HG02885 (cell line): ENCODE measurements around the gene PUS10.
"Not testable (repeated sequence)": the region's sequence is repeated elsewhere in the genome, so short reads cannot be mapped to it uniquely, and the experiment has no call there.

Source experiments
- ATAC-seq: cut with Tn5 transposase; IDR thresholded peaks from one replicate; pipeline ENCODE4 v1.9.1; 2021; ENCODE audit warnings: mild to moderate bottlenecking; ENCODE audit not compliant: unreplicated experiment, poor library complexity

Gene PUS10

DNA sequence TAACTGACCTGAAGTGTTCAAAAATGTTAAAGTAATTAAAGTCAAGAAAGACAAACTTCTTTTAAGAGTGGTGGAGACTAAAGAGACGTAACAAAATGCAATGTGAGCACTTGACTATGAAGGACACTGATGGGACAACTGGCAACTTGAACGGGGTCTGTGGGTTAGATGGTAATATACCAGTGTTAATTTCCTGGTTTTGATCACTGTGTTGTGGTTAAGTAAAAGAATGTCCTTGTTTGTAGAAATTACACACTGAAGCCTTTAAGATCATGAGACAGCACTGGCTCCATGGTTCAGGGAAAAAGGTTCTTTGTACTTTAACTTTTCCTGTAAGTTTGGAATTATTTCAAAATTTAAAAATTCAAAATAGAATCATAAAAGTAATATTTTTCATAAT is 78.4 kb downstream of the PUS10 start:
- no peak for ATAC-seq

DNA sequence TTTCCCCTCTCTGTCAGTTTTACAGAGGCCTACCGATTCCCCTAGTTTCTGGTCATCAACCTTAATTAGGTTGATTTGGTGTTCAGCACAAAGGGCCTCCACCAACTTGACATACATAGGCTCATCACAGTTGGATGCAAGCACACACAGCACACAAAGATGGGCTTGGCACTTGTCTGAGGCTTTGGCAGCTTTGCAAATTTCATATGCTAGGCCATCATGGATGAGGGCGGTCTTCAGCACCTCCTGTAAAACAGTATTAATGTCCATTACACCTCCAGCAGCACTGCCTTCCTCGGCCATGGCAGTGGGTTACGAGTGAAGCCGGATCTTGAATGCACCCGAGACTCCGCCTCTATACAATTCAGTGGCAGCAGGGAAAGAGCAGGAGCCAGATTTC is 79.8 kb downstream of the PUS10 start:
- no peak for ATAC-seq

DNA sequence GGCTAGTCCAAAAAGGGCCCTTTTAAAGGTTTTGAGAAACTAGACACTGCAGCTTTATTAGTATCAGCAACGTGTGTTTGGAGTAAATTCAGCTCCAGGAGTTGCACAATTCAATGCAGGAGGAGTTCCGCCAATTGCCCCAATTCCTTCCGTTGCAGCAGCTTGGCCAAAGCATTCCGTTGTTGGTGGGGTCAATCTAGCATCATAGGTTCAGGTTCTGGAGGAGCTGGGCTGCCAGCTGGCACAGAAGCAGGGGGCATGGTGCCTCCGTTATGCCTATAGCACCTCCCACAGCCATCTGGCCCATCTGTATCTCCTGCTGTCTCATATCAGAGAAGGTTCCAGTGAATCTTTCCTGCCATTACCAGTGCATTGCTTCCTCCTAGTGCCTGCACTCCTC is 81.3 kb downstream of the PUS10 start:
- no peak for ATAC-seq

DNA sequence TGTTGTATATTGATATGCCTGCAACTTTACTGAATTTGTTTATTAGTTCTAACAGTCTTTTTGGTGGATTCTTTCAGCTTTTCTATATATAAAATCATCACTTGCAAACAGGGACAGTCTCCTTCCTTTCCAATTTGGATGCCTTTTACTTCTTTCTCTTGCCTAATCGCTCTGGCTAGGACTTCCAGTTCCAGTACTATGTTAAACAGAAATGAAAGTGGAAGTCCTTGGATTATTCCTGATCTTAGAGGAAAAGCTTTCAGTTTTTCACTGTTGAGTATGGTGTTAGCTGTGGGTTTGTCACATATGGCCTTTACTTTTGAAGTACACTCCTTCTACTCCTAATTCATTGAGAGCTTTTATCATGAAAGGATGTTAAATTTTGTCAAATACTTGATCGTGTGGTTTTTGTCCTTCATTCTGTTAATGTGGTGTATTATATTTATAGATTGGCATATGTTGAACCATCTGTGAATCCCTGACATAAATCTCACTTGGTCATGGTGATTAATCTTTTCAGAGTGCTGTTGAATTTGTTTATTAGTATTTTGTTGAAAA is 83.8 kb downstream of the PUS10 start:
- ATAC-seq: no peak

DNA sequence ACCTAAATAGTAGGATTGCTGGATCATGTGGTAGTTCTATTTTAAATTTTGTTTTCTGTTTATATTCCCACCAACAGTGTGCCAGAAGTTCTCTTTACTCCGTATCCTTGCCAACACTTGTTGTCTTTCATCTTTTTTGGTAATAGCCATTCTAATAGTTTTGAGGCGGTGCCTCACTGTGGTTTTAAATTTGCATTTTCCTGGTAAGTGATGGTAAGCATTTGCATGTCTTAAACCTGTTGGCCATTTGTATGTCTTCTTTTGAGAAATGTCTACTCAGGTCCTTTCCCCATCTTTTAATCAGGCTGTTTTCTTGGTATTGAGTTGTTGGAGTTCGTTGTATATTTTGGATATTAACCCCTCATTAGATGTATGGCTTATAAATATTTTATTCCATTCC is 85.1 kb downstream of the PUS10 start:
- no peak for ATAC-seq

DNA sequence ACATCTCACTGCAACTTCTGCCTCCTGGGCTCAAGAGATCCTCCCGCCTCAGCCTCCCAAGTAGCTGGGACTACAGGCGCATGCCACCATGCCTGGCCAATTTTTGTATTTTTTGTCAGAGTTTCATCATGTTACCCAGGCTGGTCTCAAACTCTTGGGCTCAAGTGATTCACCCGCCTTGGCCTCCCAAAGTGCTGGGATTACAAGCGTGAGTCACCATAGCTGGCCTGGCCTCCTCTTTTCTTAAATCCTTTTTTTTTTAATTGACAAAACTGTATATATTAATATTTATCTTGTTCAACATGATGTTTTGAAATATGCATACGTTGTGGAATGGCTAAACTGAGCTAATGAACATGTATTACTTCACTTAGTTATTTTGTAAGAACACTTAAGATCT is 86.0 kb downstream of the PUS10 start:
- ATAC-seq: not testable (repeated sequence)

DNA sequence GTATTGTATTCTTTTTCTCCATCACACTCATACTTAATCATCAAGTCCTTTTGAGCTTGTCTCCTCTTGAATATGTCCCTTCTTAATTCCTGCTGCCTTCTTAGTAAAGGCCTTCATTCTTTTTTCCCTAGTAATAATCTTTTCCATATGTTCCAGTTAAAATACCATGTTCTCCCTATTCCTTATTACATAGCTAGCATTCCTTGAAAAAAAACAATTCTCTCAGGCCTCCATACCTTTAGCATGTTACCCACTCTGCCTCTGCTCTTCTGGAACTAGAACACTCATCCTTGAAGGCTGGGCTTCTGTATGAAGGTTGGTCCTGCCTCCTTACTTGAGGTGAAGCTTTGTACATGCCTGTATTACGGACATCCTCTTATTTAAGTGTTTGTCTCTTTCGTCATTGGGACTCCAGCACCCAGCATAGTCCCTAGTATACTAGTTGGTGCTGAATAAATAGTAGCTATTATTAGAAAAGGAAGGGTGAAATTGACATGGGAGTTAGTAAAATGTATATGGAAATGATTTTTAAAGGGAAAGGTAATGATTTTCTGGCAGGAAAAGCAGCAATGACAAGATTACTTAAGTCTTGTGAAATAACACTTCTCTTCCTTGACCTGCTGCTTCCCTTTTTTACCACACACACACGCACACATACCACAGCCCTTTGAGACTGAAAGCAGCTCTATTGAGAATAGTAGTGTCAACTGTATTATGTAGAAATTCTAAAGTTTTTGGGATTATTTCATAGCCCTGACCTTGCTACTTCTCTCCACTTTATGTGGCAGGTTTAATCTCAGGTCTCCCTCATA is 91.1 kb downstream of the PUS10 start:
- no peak for ATAC-seq

DNA sequence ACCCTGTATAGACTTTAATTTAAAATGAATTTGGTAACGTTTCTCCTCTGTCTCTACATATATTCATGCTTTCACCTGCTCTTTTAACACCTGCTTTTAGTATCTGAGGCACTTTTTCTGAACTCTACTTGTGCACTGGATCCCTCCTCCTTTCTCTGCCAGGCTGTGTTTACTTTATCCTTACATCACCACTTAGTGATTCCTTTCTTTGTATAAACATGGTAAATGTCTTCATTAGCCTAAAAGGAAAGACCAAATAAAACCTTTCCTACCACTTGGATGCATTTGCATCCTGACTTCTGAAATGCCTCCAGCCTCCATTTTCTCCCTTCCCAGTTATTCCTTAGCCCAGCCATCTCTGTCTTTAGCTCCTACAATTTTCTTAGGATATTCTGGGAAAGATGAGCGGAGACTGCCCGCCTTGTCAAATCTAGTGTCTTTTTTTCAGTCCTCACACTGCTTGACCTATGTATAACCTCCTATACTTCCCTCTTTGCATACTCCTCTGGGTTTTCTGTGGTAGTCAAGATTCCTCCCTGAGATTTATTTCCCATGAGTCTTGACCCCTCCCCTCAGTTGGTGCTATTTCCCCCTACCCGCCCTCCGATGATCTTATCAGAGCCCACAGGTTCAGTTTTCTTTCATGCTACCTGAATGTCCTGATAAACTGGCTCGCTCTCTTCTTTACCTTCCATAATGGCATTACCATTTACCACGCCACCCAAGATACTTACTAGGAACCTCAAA is 91.9 kb downstream of the PUS10 start:
- ATAC-seq: no peak

DNA sequence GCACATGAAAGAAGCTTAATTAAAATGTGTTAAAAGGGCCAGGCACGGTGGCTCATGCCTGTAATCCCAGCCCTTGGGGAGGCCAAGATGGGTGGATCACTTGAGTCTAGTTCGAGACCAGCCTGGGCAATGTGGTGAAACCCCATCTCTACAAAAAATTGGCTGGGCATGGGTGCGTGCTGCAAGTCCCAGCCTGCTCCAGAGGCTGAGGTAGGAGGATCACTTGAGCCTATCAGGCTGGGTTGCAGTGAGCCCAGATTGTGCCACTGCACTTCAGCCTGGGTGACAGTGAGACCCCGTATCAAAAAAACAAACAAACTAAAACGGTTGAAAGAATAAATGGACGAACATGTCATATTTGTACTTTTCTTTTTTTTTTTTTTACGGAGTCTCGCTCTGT is 110.7 kb downstream of the PUS10 start:
- no peak for ATAC-seq

DNA sequence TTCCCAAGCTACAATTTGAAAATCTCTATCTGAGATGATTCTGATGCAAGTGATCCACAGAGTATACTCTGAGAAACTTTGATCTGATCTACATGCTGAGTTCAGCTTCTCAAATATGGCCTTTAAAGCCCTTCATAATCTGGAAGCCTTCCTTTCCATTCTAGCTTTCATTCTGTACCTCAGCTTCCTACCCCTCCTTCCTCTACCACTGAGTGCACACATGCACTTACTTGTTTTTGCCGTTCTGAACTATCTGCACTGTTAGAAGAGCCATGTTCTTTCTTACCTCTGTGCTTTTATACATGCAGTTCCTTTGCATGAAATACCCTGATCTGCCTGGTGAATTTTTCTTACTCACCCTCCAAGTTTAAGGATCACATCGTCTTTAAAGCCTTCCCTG is 111.7 kb downstream of the PUS10 start:
- ATAC-seq: no peak

DNA sequence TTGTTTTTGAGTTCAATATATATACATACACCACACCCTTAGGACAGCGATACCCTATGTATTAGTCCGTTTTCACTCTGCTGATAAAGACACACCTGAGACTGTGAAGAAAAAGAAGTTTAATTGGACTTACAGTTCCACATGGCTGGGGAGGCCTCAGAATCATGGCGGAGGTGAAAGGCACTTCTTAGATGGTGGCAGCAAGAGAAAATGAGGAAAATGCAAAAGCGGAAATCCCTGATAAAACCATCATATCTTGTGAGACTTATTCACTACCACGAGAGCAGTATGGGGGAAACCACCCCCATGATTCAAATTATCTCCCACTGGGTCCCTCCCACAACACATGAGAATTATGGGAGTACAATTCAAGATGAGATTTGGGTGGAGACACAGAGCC is 112.2 kb downstream of the PUS10 start:
- ATAC-seq: not testable (repeated sequence)

DNA sequence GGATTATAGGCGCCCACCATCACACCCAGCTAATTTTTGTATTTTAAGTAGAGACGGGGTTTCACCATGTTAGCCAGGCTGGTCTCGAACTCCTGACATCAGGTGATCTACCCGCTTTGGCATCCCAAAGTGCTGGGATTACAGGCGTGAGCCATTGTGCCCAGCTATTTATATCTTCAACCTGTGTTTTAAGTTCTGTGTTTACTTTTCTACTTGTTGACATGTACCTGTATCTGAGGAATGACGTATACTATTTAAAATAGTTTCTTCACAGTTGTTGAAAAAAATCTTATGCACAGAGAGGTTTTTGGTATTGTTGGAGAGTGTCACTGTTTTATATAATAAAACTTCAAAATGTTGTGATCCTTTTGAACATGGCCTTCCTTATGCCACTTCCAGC is 116.8 kb downstream of the PUS10 start:
- ATAC-seq: not testable (repeated sequence)

DNA sequence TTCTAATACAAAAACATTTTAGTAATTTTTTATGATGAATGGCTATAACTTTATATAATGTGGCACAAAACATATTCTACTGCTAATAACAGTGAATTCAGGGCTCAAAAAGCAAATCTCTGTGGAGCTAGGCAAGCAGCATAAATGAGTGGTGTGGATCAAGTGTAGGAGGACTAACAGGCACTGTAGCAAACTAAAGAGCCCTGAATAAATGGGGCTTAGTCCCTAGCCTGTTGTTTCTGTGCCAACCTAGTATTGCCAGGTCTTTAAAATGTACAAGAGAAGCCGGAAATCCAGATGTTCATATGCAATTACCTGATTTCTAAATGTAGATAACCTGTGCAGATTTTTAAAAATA is 118.2 kb downstream of the PUS10 start:
- peak; percentile 48 for ATAC-seq

DNA sequence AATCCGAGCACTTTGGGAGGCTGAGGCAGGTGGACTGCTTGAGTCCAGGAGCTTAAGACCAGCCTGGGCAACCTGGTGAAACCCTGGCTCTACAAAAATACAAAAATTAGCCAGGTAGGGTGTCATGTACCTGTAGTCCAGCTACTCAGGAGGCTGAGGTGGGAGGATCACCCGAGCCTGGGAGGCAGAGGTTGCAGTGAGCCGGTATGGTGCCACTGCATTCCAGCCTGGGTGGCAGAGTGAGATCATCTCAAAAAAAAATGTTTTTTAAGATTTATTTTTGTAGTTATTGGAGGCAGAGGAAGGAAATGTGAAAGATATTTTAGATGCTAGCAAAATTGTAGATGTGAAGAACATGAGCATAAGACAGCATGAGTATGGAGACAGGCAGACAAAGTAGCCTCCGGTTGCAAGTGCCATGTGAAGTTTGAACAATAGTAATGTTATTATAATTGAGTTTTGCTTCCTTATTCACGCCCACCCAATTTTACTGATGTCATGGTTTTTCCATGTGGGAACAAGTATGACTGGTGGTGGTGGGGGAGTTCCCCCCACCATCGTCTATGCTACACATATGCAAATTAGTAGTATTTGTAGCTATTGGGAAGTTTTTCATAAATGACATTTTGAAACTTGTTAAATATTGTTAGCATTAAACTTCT is 118.7 kb downstream of the PUS10 start:
- ATAC-seq: peak; percentile 86

DNA sequence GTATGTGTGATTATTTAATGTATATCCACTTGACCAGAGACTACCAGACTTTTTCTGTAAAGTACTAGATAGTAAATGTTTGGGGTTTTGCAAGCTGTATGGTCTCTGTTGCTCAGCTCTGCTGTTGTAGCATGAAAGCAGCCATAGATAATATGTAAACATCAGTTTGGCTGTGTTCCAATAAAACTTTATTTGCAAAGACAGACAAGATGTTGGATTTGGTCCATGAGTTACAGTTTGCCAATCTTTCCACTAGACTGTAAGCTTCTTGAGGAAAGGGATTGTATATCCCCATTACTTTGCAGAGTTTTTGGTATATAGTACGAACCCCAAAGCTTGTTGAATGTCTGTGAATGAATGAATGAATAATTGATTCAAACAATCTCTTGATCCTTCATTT is 119.5 kb downstream of the PUS10 start:
- no peak for ATAC-seq
